Peyer's patch (tissue), 4 donors: ENCODE results near the gene PCYT1B. TPM values are rescaled to one million over a fixed set of nuclear protein-coding genes. Genes with fewer than 3 reads are reported as not detected.

Experiments used
- DNase-seq, 3 donors: peaks; one replicate each; pipeline ENCODE4 v3.0.0-alpha.2; 2017 to 2019
- H3K27ac ChIP-seq, 4 donors: fragments of 200-600 bp; sonication (generic); one replicate each; pipeline ENCODE4 v1.5.1; 2016 to 2019
- H3K27me3 ChIP-seq, 2 donors: fragments of 200-600 bp; sonication (generic); one replicate each; pipeline ENCODE4 v1.5.1; 2019
- H3K36me3 ChIP-seq, 3 donors: fragments of 200-600 bp; sonication (generic); one replicate each; pipeline ENCODE4 v1.5.1; 2016 to 2019
- H3K4me1 ChIP-seq, 4 donors: fragments of 200-600 bp; sonication (generic); one replicate each; pipeline ENCODE4 v1.5.1; 2016 to 2019
- H3K4me3 ChIP-seq, 4 donors: fragments of 200-600 bp; sonication (generic); 1 replicate in 3 of 4; 2 replicates in 1 of 4; pipeline ENCODE4 v1.5.1; 2016 to 2019; ENCODE audit warnings: mild to moderate bottlenecking in 1 of 4
- H3K9me3 ChIP-seq, 4 donors: fragments of 200-600 bp; sonication (generic); one replicate each; pipeline ENCODE4 v1.5.1; 2016 to 2019; ENCODE audit warnings: mild to moderate bottlenecking in 1 of 4
- CTCF ChIP-seq, 6 experiments: fragments of 450-650 bp in 4 of 6; fragments of 200-600 bp in 2 of 6; sonication (generic) in 1 of 6; IDR thresholded peaks; one replicate each; pipeline ENCODE4 v1.5.1; 2017 to 2019; ENCODE audit warnings: antibody characterized with exemption in 6 of 6, mild to moderate bottlenecking in 3 of 6, moderate library complexity in 1 of 6
- POLR2A ChIP-seq, 2 donors: fragments of 450-650 bp; IDR thresholded peaks; one replicate each; pipeline ENCODE4 v1.5.1; 2017; ENCODE audit warnings: antibody characterized with exemption in 2 of 2, mild to moderate bottlenecking in 2 of 2, moderate library complexity in 2 of 2
- total RNA-seq, 4 donors: library from RNA; depleted of rRNA; stranded (reverse); fragments of >200 nt; gene quantifications; one replicate each; pipeline ENCODE4 v1.1.0, GENCODE V29; 2016

The PCYT1B gene
- not detected for total RNA-seq

- Histone ChIP-seq H3K27me3 (no peaks in the 10 kb centered on the region), H3K9me3 (no peaks in the 10 kb centered on the region), H3K36me3 (no peaks in the 10 kb centered on the region), H3K4me3 (peak within 1 kb of the TSS in 2 of 4 donors; percentile 11 to 33), H3K4me1 (no peaks in the 10 kb centered on the region), H3K27ac (no peak within 1 kb of the TSS)
- DNase-seq = peak; percentile 47 to 66 (median 51)
- TF ChIP-seq CTCF (IDR thresholded peaks at IDR 0.05) (no peak), POLR2A (IDR thresholded peaks at IDR 0.05) (no peak)
Measured at GRCh38 chrX:24647257-24648058, at the start of gene PCYT1B. PCYT1B (minus strand) TSS chrX:24647347; CDS start chrX:24647105, 242 bp downstream.

GRCh38 chrX:24696294-24696693, 49.1 kb upstream of the PCYT1B start:
- DNase-seq = no peak
- Histone ChIP-seq H3K4me3 (no peak overlapping the region), H3K27ac (no peak overlapping the region), H3K4me1 (no peaks in the 10 kb centered on the region), H3K36me3 (no peaks in the 10 kb centered on the region), H3K9me3 (no peaks in the 10 kb centered on the region), H3K27me3 (no peaks in the 10 kb centered on the region)
- TF ChIP-seq CTCF (IDR thresholded peaks at IDR 0.05) (no peak), POLR2A (IDR thresholded peaks at IDR 0.05) (no peak)

GRCh38 chrX:24694825-24695224, 47.7 kb upstream of the PCYT1B start:
- H3K4me3 ChIP-seq = peak overlapping the region in 1 of 4 donors; percentile 76
- H3K4me1 ChIP-seq = no peaks in the 10 kb centered on the region
- no peak overlapping the region for H3K27ac ChIP-seq
- H3K9me3 ChIP-seq = no peaks in the 10 kb centered on the region
- no peak for DNase-seq
- no peaks in the 10 kb centered on the region for H3K27me3 ChIP-seq
- TF ChIP-seq CTCF (IDR thresholded peaks at IDR 0.05) = no peak
- no peak for TF ChIP-seq POLR2A (IDR thresholded peaks at IDR 0.05)
- no peaks in the 10 kb centered on the region for H3K36me3 ChIP-seq

GRCh38 chrX:24693453-24694202, 46.5 kb upstream of the PCYT1B start, which contains the start of gene POLA1:
POLA1 (plus strand) TSS chrX:24693918; CDS start chrX:24693962, 44 bp downstream.
- Histone ChIP-seq H3K36me3 (no peaks in the 10 kb centered on the region), H3K4me3 (peak within 1 kb of the TSS; percentile 61 to 76 (median 70)), H3K9me3 (no peaks in the 10 kb centered on the region), H3K27me3 (no peaks in the 10 kb centered on the region), H3K27ac (peak within 1 kb of the TSS; percentile 66 to 83 (median 70)), H3K4me1 (no peaks in the 10 kb centered on the region)
- peak; percentile 62 to 90 (median 87) for DNase-seq
- TF ChIP-seq POLR2A (IDR thresholded peaks at IDR 0.05) = no peak
- peak in 1 of 6 experiments; percentile 15 for TF ChIP-seq CTCF (IDR thresholded peaks at IDR 0.05)

GRCh38 chrX:24692305-24692704, 45.2 kb upstream of the PCYT1B start:
- H3K36me3 ChIP-seq = no peaks in the 10 kb centered on the region
- no peaks in the 10 kb centered on the region for H3K9me3 ChIP-seq
- no peak overlapping the region for H3K27ac ChIP-seq
- DNase-seq = no peak
- H3K4me1 ChIP-seq = no peaks in the 10 kb centered on the region
- no peak for TF ChIP-seq POLR2A (IDR thresholded peaks at IDR 0.05)
- TF ChIP-seq CTCF (IDR thresholded peaks at IDR 0.05) = no peak
- no peak overlapping the region for H3K4me3 ChIP-seq
- no peaks in the 10 kb centered on the region for H3K27me3 ChIP-seq
